ENCODE measurements around the gene ANKRD6. TPM values are rescaled to one million over a fixed set of nuclear protein-coding genes. Genes with fewer than 3 reads are reported as not detected.
A peak's percentile ranks its signal among the peaks of the same experiment; 100 is the strongest.

The ANKRD6 gene
- total RNA-seq, 1 experiment from 2014 or later = 13.9 TPM

- no peak for TF ChIP-seq ZNF671 (CRISPR knock-in tag; IDR thresholded peaks at IDR 0.05)
- no peak for TF ChIP-seq ZNF416 (CRISPR knock-in tag; IDR thresholded peaks at IDR 0.05)
- peak; percentile 46; the same call in 1 of the 2 replicates for TF ChIP-seq FOXK1 (CRISPR knock-in tag; IDR thresholded peaks at IDR 0.05)
- no peak for TF ChIP-seq RORB (CRISPR knock-in tag; IDR thresholded peaks at IDR 0.05)
- TF ChIP-seq CTCF (IDR thresholded peaks at IDR 0.05) = no peak
- no peak for TF ChIP-seq ZNF532 (CRISPR knock-in tag; IDR thresholded peaks at IDR 0.05; ENCODE audit: borderline replicate concordance)
- TF ChIP-seq NFATC4 (CRISPR knock-in tag; IDR thresholded peaks at IDR 0.05) = no peak
- TF ChIP-seq OVOL2 (CRISPR knock-in tag; IDR thresholded peaks at IDR 0.05; ENCODE audit: borderline replicate concordance) = no peak
- no peak for TF ChIP-seq ZNF317 (CRISPR knock-in tag; IDR thresholded peaks at IDR 0.05; ENCODE audit: borderline replicate concordance, low read depth)
- TF ChIP-seq ZNF138 (CRISPR knock-in tag; conservative IDR thresholded peaks at IDR 0.05) = no peak
- no peak for TF ChIP-seq HMGA2 (CRISPR knock-in tag; IDR thresholded peaks at IDR 0.05)
- TF ChIP-seq ESRRA (CRISPR knock-in tag; IDR thresholded peaks at IDR 0.05; ENCODE audit: borderline replicate concordance) = no peak
- TF ChIP-seq GABPB1 (CRISPR knock-in tag; IDR thresholded peaks at IDR 0.05) = no peak
- TF ChIP-seq PREB (CRISPR knock-in tag; IDR thresholded peaks at IDR 0.05; ENCODE audit: borderline replicate concordance) = no peak
- peak; percentile 38; the same call in 1 of the 2 replicates for TF ChIP-seq FOXP4 (CRISPR knock-in tag; IDR thresholded peaks at IDR 0.05)
- TF ChIP-seq ZBTB43 (CRISPR knock-in tag; IDR thresholded peaks at IDR 0.05) = no peak
- TF ChIP-seq ZNF512 (CRISPR knock-in tag; IDR thresholded peaks at IDR 0.05; ENCODE audit: borderline replicate concordance) = no peak
- TF ChIP-seq KAT7 (CRISPR knock-in tag; IDR thresholded peaks at IDR 0.05; ENCODE audit: borderline replicate concordance) = no peak
- TF ChIP-seq ATF2 (CRISPR knock-in tag; IDR thresholded peaks at IDR 0.05; ENCODE audit: borderline replicate concordance, low read depth) = no peak
- no peak for TF ChIP-seq AFF4 (CRISPR knock-in tag; IDR thresholded peaks at IDR 0.05; ENCODE audit: borderline replicate concordance)
Measured at GRCh38 chr6:89678531-89678930, 245.6 kb downstream of the ANKRD6 start (continued).
